Stimulated activated CD4-positive, alpha-beta T cell treated with anti-CD3 and anti-CD28 coated beads, Interleukin-15, amount 100 ng/mL, for 24 hours (primary cell): ENCODE measurements around the gene PTPRCAP.

Experiments used
- DNase-seq: peaks from one replicate; pipeline ENCODE4 v3.0.0-alpha.2; 2020

The PTPRCAP gene

GRCh38 chr11:67440229-67441097 is 3.0 kb upstream of the PTPRCAP start:
- DNase-seq, result peak; percentile 38

GRCh38 chr11:67439321-67440228 is 2.1 kb upstream of the PTPRCAP start:
- peak; percentile 69 for DNase-seq

- peak; percentile 93 for DNase-seq
Measured at GRCh38 chr11:67438158-67438902, 848 bp upstream of the PTPRCAP start.

- no peak for DNase-seq
Measured at GRCh38 chr11:67437809-67438157, 301 bp upstream of the PTPRCAP start.

- DNase-seq, result peak; percentile 91
Measured at GRCh38 chr11:67436459-67437081, 912 bp downstream of the PTPRCAP start.

GRCh38 chr11:67435727-67436458 is 1.6 kb downstream of the PTPRCAP start:
- no peak for DNase-seq

GRCh38 chr11:67435031-67435726 is 2.3 kb downstream of the PTPRCAP start:
- DNase-seq, result peak; percentile 66

- DNase-seq, result peak; percentile 60
Measured at GRCh38 chr11:67434395-67434881, 3.0 kb downstream of the PTPRCAP start.

GRCh38 chr11:67433536-67434394 is 3.7 kb downstream of the PTPRCAP start:
- peak; percentile 45 for DNase-seq

- DNase-seq, result peak; percentile 26
Measured at GRCh38 chr11:67432655-67433349, 4.7 kb downstream of the PTPRCAP start.

- no peak for DNase-seq
Measured at GRCh38 chr11:67431346-67432249, 5.9 kb downstream of the PTPRCAP start.

- no peak for DNase-seq
Measured at GRCh38 chr11:67429722-67430121, 7.8 kb downstream of the PTPRCAP start.

- DNase-seq, result no peak
Measured at GRCh38 chr11:67429038-67429668, 8.3 kb downstream of the PTPRCAP start.

GRCh38 chr11:67428052-67429001 is 9.2 kb downstream of the PTPRCAP start, which contains the start of gene RPS6KB2:
RPS6KB2 (plus strand) TSS chr11:67428494; CDS start chr11:67428546, 52 bp downstream.
- DNase-seq, result peak; percentile 99

- DNase-seq, result peak; percentile 30
Measured at GRCh38 chr11:67427364-67427859, 10.1 kb downstream of the PTPRCAP start.
